ENCODE results near the gene IL16. TPM values are rescaled to one million over a fixed set of nuclear protein-coding genes. Genes with fewer than 3 reads are reported as not detected.
"Not testable (repeated sequence)": the region's sequence is repeated elsewhere in the genome, so short reads cannot be mapped to it uniquely, and the experiment has no call there.

IL16 gene
- total and polyA plus RNA-seq, 7 experiments from 2014 or later, result 125 to 547 (median 319) TPM

DNA sequence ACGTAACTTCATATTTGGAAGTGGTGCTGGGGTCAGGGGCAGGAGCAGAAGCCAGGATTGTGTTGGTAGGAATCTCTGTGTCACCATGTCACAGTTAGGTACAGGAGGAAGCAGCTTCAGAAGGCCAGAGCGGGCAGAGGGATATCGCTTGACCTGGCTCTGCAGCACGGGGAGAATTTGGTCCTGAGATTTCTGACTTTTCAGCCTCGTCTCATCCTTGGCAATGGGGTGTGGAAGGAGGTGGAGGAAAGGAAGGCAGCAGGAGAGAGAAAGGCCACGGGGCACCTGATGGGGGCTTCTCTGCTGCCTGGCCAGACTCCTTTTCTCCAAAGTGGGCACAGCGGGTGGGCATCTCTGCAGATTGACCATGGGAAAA, 564 bp downstream of the IL16 start:
- intact Hi-C loops (cut with micrococcal nuclease), result no loop called here
- H3K9me3 Mint-ChIP-seq, result peaks cover 0 to 5% (median 0%) of the 10 kb centered on the region in 11 donors
- no peak overlapping the region for H3K27ac Mint-ChIP-seq
- no peak for DNase-seq
- H3K27ac ChIP-seq (ENCODE audit: low read depth, low read length), result no peak overlapping the region
- no peaks in the 10 kb centered on the region for H3K4me1 ChIP-seq (ENCODE audit: control insufficient read depth in 2 of 2, insufficient read depth in 2 of 2, low read length in 2 of 2)
- ATAC-seq, result no peak
- H3K4me3 ChIP-seq (ENCODE audit: low read length), result no peak overlapping the region
- no peak overlapping the region for H3K4me3 Mint-ChIP-seq
- H3K9me3 ChIP-seq (ENCODE audit: control insufficient read depth in 2 of 3, low read length in 3 of 3), result no peaks in the 10 kb centered on the region
- H3K27me3 ChIP-seq (ENCODE audit: control insufficient read depth in 2 of 2, insufficient read depth in 2 of 2, low read length in 2 of 2), result no peaks in the 10 kb centered on the region
- H3K36me3 Mint-ChIP-seq, result no peaks in the 10 kb centered on the region
- ChIA-PET POLR2A (no interaction called here), CTCF (no interaction called here)
- H3K27me3 Mint-ChIP-seq, result peaks cover 7 to 18% (median 7%) of the 10 kb centered on the region in 5 donors
- H3K36me3 ChIP-seq (ENCODE audit: control insufficient read depth in 2 of 3, insufficient read depth in 3 of 3, low read length in 3 of 3), result no peaks in the 10 kb centered on the region
- H3K4me1 Mint-ChIP-seq, result peaks cover 0 to 4% (median 0%) of the 10 kb centered on the region in 7 donors

DNA sequence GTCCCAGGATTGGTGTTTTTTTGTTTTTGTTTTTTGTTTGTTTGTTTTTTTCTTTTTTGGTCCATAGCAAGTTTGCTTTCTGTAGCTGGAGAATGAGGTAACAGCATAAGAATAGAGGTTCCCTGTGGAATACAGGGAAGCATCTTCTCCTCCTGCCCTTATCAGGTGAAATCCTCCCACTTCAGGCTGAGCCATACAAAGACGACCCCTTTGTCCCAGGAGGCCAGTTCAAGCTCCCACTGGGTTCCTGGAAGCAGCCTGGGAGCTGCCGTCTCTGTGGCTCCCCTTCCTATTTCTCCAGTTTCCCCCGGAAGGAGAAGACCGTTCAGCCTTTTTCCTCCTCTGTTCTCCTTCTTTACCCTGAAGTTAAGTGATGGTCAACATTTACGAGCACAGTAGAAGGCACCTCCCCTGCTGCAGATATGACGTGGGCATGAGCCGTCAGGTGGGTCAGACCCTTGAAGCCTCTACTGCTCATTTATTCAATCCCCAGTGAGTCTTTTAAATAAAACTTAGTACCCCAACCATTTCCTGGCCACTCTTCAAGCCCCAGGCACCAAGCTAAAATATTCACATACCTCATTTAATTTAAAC, 1.1 kb downstream of the IL16 start:
- H3K4me1 Mint-ChIP-seq, result peaks cover 0 to 4% (median 0%) of the 10 kb centered on the region in 7 donors
- H3K4me3 Mint-ChIP-seq, result no peak overlapping the region
- intact Hi-C loops (cut with micrococcal nuclease), result no loop called here
- no peaks in the 10 kb centered on the region for H3K27me3 ChIP-seq (ENCODE audit: control insufficient read depth in 2 of 2, insufficient read depth in 2 of 2, low read length in 2 of 2)
- no peaks in the 10 kb centered on the region for H3K36me3 Mint-ChIP-seq
- H3K27ac ChIP-seq (ENCODE audit: low read depth, low read length), result no peak overlapping the region
- ChIA-PET POLR2A (no interaction called here), CTCF (no interaction called here)
- peaks cover 5 to 18% (median 7%) of the 10 kb centered on the region in 5 donors for H3K27me3 Mint-ChIP-seq
- DNase-seq, result no peak
- H3K9me3 Mint-ChIP-seq, result peaks cover 0 to 5% (median 0%) of the 10 kb centered on the region in 11 donors
- no peaks in the 10 kb centered on the region for H3K36me3 ChIP-seq (ENCODE audit: control insufficient read depth in 2 of 3, insufficient read depth in 3 of 3, low read length in 3 of 3)
- no peaks in the 10 kb centered on the region for H3K4me1 ChIP-seq (ENCODE audit: control insufficient read depth in 2 of 2, insufficient read depth in 2 of 2, low read length in 2 of 2)
- no peak overlapping the region for H3K27ac Mint-ChIP-seq
- no peak overlapping the region for H3K4me3 ChIP-seq (ENCODE audit: low read length)
- no peaks in the 10 kb centered on the region for H3K9me3 ChIP-seq (ENCODE audit: control insufficient read depth in 2 of 3, low read length in 3 of 3)
- no peak for ATAC-seq

DNA sequence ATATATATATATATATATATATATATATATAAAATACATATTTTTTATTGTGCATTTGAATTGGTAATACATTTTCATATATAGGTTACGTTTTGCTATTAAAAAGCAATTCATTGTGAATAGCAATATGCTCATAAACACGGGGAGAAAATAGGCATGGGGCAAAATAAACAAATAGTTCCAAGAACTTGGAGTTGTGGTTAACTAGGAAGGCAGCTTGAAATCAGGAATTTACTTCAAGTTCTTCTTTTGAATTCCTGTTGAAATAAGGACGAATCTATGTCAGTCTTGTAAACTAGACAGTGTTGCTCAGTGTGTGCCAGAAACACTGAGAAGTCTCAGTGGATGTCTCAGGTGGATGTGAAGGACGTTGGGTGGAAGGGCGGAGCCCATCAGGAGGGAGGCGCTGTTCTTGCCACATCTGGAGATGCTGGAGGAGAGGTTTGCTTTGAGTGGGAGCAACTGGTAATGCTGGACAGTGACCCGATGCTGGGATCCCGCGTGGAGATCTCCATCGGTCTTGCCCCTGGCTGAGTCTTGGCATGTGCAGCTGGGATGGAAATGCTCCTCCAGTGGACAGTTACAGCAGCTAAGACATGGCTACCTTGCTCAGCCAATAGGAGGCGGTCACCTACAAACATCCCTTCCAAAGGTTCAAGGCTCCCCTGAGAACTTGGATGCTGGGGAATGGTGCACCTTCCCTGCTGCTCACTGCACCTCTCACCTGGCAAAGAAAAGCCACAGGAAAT, 2.5 kb downstream of the IL16 start:
- CTCF ChIA-PET, result no interaction called here
- intact Hi-C loops (cut with micrococcal nuclease), result no loop called here
- H3K27ac Mint-ChIP-seq, result no peak overlapping the region

DNA sequence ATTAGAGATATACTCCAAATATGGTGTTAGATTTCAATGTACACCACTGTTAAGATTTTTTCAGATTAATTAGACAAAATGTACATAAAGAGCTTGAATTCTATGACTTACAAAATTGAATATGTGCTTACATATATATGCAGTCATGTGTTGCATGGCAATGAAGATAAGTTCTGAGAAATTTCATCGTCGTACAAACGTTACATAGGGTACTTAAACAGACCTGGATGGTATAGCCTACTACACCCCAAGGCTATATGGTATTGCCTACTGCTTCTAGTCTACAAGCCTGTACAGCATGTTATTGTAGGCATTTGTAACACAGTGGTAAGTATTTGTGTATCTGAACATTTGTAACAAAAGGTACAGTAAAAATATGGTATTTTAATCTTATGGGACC, 9.3 kb downstream of the IL16 start:
- ATAC-seq (no peak), DNase-seq (no peak)
- H3K9me3 Mint-ChIP-seq, result peaks cover 0 to 14% (median 0%) of the 10 kb centered on the region in 11 donors
- Histone ChIP-seq H3K4me3 (ENCODE audit: low read length) (no peak overlapping the region), H3K36me3 (ENCODE audit: control insufficient read depth in 2 of 3, insufficient read depth in 3 of 3, low read length in 3 of 3) (no peaks in the 10 kb centered on the region), H3K27me3 (ENCODE audit: control insufficient read depth in 2 of 2, insufficient read depth in 2 of 2, low read length in 2 of 2) (no peaks in the 10 kb centered on the region), H3K27ac (ENCODE audit: low read depth, low read length) (no peak overlapping the region), H3K9me3 (ENCODE audit: control insufficient read depth in 2 of 3, low read length in 3 of 3) (no peaks in the 10 kb centered on the region), H3K4me1 (ENCODE audit: control insufficient read depth in 2 of 2, insufficient read depth in 2 of 2, low read length in 2 of 2) (no peaks in the 10 kb centered on the region)
- H3K27me3 Mint-ChIP-seq, result peaks cover 0 to 12% (median 0%) of the 10 kb centered on the region in 5 donors
- H3K27ac Mint-ChIP-seq, result no peak overlapping the region
- CTCF ChIA-PET, result no interaction called here
- intact Hi-C loops (cut with micrococcal nuclease), result no loop called here
- no peaks in the 10 kb centered on the region for H3K36me3 Mint-ChIP-seq
- H3K4me3 Mint-ChIP-seq, result no peak overlapping the region
- no peaks in the 10 kb centered on the region for H3K4me1 Mint-ChIP-seq
- POLR2A ChIA-PET, result no interaction called here

More for the DNA sequence above, 2.5 kb downstream of the IL16 start:
- no peaks in the 10 kb centered on the region for H3K36me3 ChIP-seq (ENCODE audit: control insufficient read depth in 2 of 3, insufficient read depth in 3 of 3, low read length in 3 of 3)
- H3K4me1 ChIP-seq (ENCODE audit: control insufficient read depth in 2 of 2, insufficient read depth in 2 of 2, low read length in 2 of 2), result no peaks in the 10 kb centered on the region
- Mint-ChIP-seq H3K9me3 (peaks cover 0 to 5% (median 0%) of the 10 kb centered on the region in 11 donors), H3K4me3 (no peak overlapping the region), H3K27me3 (peaks cover 0 to 13% (median 7%) of the 10 kb centered on the region in 5 donors), H3K4me1 (peaks cover 0 to 4% (median 0%) of the 10 kb centered on the region in 7 donors), H3K36me3 (no peaks in the 10 kb centered on the region)
- POLR2A ChIA-PET, result no interaction called here
- DNase-seq (no peak), ATAC-seq (no peak)
- H3K27ac ChIP-seq (ENCODE audit: low read depth, low read length), result no peak overlapping the region
- H3K4me3 ChIP-seq (ENCODE audit: low read length), result no peak overlapping the region
- H3K9me3 ChIP-seq (ENCODE audit: control insufficient read depth in 2 of 3, low read length in 3 of 3), result no peaks in the 10 kb centered on the region
- no peaks in the 10 kb centered on the region for H3K27me3 ChIP-seq (ENCODE audit: control insufficient read depth in 2 of 2, insufficient read depth in 2 of 2, low read length in 2 of 2)

DNA sequence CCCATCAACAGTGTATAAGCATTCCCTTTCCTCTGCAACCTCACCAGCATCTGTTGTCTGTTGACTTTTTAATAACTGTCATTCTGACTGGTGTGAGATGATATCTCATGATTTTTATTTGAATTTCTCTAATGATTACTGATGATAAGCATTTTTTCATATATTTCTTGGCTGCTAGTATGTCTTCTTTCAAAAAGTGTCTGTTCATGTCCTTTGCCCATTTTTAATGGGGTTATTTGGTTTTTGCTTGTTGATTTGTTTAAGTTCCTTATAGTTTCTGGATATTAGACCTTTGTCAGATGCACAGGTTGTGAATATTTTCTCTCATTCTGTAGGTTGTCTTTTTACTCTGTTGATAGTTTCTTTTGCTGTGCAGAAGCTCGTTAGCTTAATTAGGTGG, 11.3 kb downstream of the IL16 start:
- H3K4me1 ChIP-seq (ENCODE audit: control insufficient read depth in 2 of 2, insufficient read depth in 2 of 2, low read length in 2 of 2); H3K36me3 Mint-ChIP-seq: not testable (repeated sequence)

DNA sequence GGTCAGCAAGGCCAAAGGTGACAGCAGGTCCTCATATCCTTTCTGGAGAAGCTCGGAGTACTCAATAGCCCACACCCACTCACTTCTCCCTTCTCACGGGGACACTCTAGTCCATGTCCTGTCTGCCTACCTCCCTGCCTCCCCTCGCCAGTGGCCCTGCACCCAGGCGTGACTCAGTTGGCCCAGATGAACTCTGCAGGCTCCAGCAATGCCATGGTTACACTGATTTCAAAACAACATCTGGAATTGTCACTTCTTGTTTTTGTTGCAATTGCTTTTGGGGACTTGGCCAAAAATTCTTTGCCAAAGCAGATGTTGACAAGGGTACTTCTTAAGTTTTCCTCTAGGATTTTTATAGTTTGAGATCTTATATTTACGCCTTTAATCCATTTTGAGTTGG, 13.0 kb downstream of the IL16 start:
- ChIA-PET POLR2A (no interaction called here), CTCF (no interaction called here)
- Mint-ChIP-seq H3K4me1 (no peaks in the 10 kb centered on the region), H3K9me3 (peaks cover 5 to 28% (median 14%) of the 10 kb centered on the region in 11 donors), H3K27ac (no peak overlapping the region), H3K27me3 (peaks cover 0 to 29% (median 5%) of the 10 kb centered on the region in 5 donors), H3K36me3 (peaks cover 0 to 10% (median 3%) of the 10 kb centered on the region in 5 donors), H3K4me3 (no peak overlapping the region)
- DNase-seq (no peak), ATAC-seq (no peak)
- Histone ChIP-seq H3K36me3 (ENCODE audit: control insufficient read depth in 2 of 3, insufficient read depth in 3 of 3, low read length in 3 of 3) (no peaks in the 10 kb centered on the region), H3K4me1 (ENCODE audit: control insufficient read depth in 2 of 2, insufficient read depth in 2 of 2, low read length in 2 of 2) (no peaks in the 10 kb centered on the region), H3K9me3 (ENCODE audit: control insufficient read depth in 2 of 3, low read length in 3 of 3) (peaks cover 0 to 9% (median 0%) of the 10 kb centered on the region in 3 experiments), H3K27ac (ENCODE audit: low read depth, low read length) (no peak overlapping the region), H3K4me3 (ENCODE audit: low read length) (no peak overlapping the region), H3K27me3 (ENCODE audit: control insufficient read depth in 2 of 2, insufficient read depth in 2 of 2, low read length in 2 of 2) (no peaks in the 10 kb centered on the region)
- intact Hi-C loops (cut with micrococcal nuclease), result no loop called here

More for the DNA sequence above, 11.3 kb downstream of the IL16 start:
- H3K36me3 ChIP-seq (ENCODE audit: control insufficient read depth in 2 of 3, insufficient read depth in 3 of 3, low read length in 3 of 3); CTCF ChIA-PET; H3K4me3 ChIP-seq (ENCODE audit: low read length); POLR2A ChIA-PET; H3K27ac Mint-ChIP-seq; H3K9me3 ChIP-seq (ENCODE audit: control insufficient read depth in 2 of 3, low read length in 3 of 3); intact Hi-C loops (cut with micrococcal nuclease); ATAC-seq; H3K27ac ChIP-seq (ENCODE audit: low read depth, low read length); DNase-seq; H3K4me3 Mint-ChIP-seq; H3K27me3 ChIP-seq (ENCODE audit: control insufficient read depth in 2 of 2, insufficient read depth in 2 of 2, low read length in 2 of 2); H3K4me1 Mint-ChIP-seq: not testable (repeated sequence)
- peaks cover 0 to 14% (median 2%) of the 10 kb centered on the region in 11 donors for H3K9me3 Mint-ChIP-seq
- peaks cover 0 to 16% (median 1%) of the 10 kb centered on the region in 5 donors for H3K27me3 Mint-ChIP-seq

DNA sequence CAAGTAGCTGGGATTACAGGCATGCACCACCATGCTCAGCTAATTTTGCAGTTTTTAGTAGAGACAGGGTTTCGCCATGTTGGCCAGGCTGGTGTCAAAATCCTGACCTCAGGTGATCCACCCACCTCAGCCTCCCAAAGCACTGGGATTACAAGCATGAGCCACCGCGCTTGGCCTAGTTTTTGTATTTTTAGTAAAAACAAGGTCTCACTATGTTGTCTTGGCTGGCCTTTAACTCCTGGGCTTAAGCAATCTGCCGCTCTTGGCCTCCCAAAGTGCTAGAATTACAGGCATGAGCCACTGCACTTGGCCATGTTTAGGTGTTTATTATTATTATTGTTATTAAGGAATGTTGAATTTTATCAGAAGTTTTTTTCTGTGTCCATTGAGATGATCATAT, 14.7 kb downstream of the IL16 start:
- Mint-ChIP-seq H3K36me3 (peaks cover 0 to 10% (median 4%) of the 10 kb centered on the region in 5 donors), H3K4me3 (no peak overlapping the region), H3K9me3 (peaks cover 5 to 39% (median 16%) of the 10 kb centered on the region in 11 donors), H3K27me3 (peaks cover 0 to 29% (median 12%) of the 10 kb centered on the region in 5 donors), H3K4me1 (no peaks in the 10 kb centered on the region), H3K27ac (no peak overlapping the region)
- Histone ChIP-seq H3K9me3 (ENCODE audit: control insufficient read depth in 2 of 3, low read length in 3 of 3) (peaks cover 0 to 13% (median 0%) of the 10 kb centered on the region in 3 experiments), H3K4me3 (ENCODE audit: low read length) (no peak overlapping the region), H3K27me3 (ENCODE audit: control insufficient read depth in 2 of 2, insufficient read depth in 2 of 2, low read length in 2 of 2) (no peaks in the 10 kb centered on the region), H3K4me1 (ENCODE audit: control insufficient read depth in 2 of 2, insufficient read depth in 2 of 2, low read length in 2 of 2) (no peaks in the 10 kb centered on the region), H3K36me3 (ENCODE audit: control insufficient read depth in 2 of 3, insufficient read depth in 3 of 3, low read length in 3 of 3) (no peaks in the 10 kb centered on the region), H3K27ac (ENCODE audit: low read depth, low read length) (no peak overlapping the region)
- ChIA-PET POLR2A (interaction anchor here (0.7 kb wide), 1 partner anchor 37 kb away, joined by 3 read pairs; no protein-coding TSS in a partner anchor), CTCF (no interaction called here)
- DNase-seq (no peak), ATAC-seq (no peak)
- intact Hi-C loops (cut with micrococcal nuclease), result no loop called here
